Activated naive CD4-positive, alpha-beta T cell treated with anti-CD3 and anti-CD28 coated beads, Interleukin-2, amount 50 U/mL, for 24 hours (primary cell): ENCODE data around the gene OR10P1.

Source experiments
- H3K27ac Mint-ChIP-seq: one replicate; pipeline ENCODE4 v1.8.0; 2021; ENCODE audit warnings: mild to moderate bottlenecking, mixed read lengths
- H3K27me3 Mint-ChIP-seq: one replicate; pipeline ENCODE4 v1.8.0; 2021; ENCODE audit warnings: mixed read lengths
- H3K36me3 Mint-ChIP-seq: one replicate; pipeline ENCODE4 v1.8.0; 2021; ENCODE audit warnings: mixed read lengths
- H3K4me1 Mint-ChIP-seq: one replicate; pipeline ENCODE4 v1.8.0; 2021; ENCODE audit warnings: mixed read lengths
- H3K4me3 Mint-ChIP-seq: one replicate; pipeline ENCODE4 v1.8.0; 2021; ENCODE audit warnings: mild to moderate bottlenecking, mixed read lengths
- H3K9me3 Mint-ChIP-seq: one replicate; pipeline ENCODE4 v1.8.0; 2021; ENCODE audit warnings: mixed read lengths

Gene OR10P1

DNA sequence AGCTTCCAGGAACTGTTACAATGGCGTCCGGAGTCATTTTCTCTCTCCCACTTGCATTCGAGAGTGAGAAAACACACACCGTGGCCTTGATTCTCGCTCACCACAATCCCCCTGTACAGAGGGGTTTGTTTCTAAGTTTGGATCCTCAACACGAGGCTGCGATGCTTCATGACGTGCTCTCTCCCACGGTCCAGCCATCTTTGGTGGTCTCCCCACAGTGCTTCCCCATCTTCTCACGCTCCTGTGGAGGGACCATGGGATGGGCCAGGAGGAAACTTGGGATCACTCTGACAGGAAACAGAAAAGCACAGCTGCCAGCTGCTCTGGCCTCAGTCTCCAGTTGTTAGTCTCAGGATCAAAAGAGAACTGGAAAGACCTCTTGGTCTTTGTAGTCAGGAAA lies 28.1 kb downstream of the OR10P1 start:
- Mint-ChIP-seq H3K4me1 (no peaks in the 10 kb centered on the region), H3K9me3 (no peaks in the 10 kb centered on the region), H3K27ac (no peak overlapping the region), H3K27me3 (no peaks in the 10 kb centered on the region), H3K36me3 (no peaks in the 10 kb centered on the region), H3K4me3 (no peak overlapping the region)

DNA sequence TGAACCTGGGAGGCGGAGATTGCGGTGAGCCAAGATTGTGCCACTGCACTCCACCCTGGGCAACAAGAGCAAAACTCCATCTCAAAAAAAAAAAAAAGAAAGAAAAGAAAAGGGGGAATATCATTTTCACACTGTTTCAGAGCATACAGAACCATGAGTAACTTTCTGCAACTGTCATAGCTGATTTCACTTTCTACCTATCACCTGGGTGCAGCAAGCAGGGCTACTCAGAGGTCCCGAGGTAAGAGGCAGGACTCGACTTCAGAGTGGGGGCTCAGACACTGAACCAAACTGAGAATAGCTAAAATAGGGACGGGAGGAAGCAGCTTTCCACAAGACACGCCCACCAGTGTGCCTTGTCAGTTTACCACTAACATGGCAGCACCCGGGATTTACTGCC lies 29.8 kb downstream of the OR10P1 start:
- Mint-ChIP-seq H3K9me3 (no peaks in the 10 kb centered on the region), H3K27ac (no peak overlapping the region), H3K4me1 (no peaks in the 10 kb centered on the region), H3K4me3 (no peak overlapping the region), H3K36me3 (no peaks in the 10 kb centered on the region), H3K27me3 (no peaks in the 10 kb centered on the region)

DNA sequence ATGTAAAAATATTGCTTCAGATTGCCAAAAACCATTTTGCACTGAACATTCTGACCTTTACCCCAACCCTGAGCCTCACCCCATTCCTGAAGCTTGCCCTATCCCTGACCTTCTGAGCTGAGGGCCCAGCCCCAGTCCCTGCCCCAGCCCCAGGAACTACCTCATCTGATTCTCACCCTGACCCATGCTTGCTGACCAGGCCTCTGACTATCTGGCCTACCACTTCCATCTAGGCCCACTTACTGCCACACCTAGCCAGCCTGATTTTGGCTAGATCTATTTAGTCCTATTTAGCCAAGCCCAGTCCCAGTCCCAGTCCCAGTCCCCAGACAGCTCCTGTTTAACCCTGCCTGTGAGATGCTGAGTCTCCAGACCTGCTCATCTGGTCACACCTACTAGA lies 33.6 kb downstream of the OR10P1 start:
- H3K9me3 Mint-ChIP-seq = no peaks in the 10 kb centered on the region
- no peak overlapping the region for H3K27ac Mint-ChIP-seq
- H3K4me3 Mint-ChIP-seq = no peak overlapping the region
- no peaks in the 10 kb centered on the region for H3K36me3 Mint-ChIP-seq
- H3K4me1 Mint-ChIP-seq = no peaks in the 10 kb centered on the region
- peaks cover 4% of the 10 kb centered on the region for H3K27me3 Mint-ChIP-seq

DNA sequence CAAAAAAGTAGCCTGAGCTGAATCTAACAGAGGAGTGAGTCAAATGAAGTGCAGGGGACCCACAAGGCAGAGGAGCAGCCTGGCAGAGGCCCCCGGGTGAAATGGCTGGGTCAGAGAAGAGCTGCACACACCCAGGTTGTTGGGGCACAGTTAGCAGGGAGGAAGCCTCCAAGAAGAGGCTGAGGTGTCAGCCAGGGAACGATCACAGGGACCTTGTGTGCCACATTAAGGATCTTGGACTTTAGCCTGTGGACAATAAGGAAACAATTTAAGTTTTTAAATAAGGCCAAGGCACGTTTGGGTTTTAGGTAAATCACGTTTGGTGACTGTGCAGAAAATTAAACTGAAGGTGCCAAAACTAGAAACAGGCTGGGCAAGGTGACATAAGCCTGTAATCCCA lies 35.1 kb downstream of the OR10P1 start:
- Mint-ChIP-seq H3K4me3 (no peak overlapping the region), H3K27ac (no peak overlapping the region), H3K27me3 (peaks cover 5% of the 10 kb centered on the region), H3K36me3 (no peaks in the 10 kb centered on the region), H3K9me3 (no peaks in the 10 kb centered on the region), H3K4me1 (no peaks in the 10 kb centered on the region)

DNA sequence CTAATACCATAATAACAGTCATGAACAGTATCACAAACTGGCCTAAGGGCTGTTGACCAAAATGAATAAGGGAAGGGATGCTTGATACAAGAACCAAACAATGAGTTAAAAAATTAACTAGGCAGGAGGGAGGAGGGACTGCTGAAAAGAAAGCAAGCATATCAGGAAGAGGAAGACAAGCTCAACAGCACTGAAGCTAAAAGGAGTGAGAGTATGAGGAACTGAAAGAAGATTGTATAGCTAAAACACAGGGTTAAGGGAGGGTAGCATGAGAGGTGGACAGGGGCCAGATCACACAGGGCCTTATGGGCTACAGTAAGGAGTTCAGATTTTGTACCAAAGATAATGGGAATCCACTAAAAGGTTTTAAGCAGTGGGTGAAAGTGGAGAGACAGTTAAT lies 36.9 kb downstream of the OR10P1 start:
- Mint-ChIP-seq H3K4me1 (no peaks in the 10 kb centered on the region), H3K27ac (peak overlapping the region; percentile 44), H3K9me3 (no peaks in the 10 kb centered on the region), H3K36me3 (no peaks in the 10 kb centered on the region), H3K27me3 (peaks cover 5% of the 10 kb centered on the region), H3K4me3 (no peak overlapping the region)

DNA sequence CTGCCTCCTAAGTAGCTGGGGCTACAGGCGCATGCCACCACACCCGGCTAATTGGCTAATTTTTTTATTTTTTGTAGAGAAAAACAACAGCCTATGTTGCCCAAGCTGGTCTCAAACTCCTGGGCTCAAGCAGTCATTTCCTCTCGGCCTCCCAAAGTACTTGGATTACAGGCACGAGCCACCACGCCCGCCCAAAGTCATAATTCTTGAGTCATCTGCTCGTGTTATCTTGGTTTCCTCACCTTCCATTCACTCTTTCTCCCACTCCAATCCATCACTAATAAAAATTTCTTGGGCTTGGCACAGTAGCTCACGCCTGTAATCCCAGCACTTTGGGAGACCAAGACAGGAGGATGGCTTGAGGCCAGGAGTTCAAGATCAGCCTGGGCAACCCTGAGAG lies 39.0 kb downstream of the OR10P1 start:
- Mint-ChIP-seq H3K27me3 (peaks cover 8% of the 10 kb centered on the region), H3K4me1 (peaks cover under 1% of the 10 kb centered on the region), H3K27ac (no peak overlapping the region), H3K9me3 (no peaks in the 10 kb centered on the region), H3K4me3 (no peak overlapping the region), H3K36me3 (no peaks in the 10 kb centered on the region)

DNA sequence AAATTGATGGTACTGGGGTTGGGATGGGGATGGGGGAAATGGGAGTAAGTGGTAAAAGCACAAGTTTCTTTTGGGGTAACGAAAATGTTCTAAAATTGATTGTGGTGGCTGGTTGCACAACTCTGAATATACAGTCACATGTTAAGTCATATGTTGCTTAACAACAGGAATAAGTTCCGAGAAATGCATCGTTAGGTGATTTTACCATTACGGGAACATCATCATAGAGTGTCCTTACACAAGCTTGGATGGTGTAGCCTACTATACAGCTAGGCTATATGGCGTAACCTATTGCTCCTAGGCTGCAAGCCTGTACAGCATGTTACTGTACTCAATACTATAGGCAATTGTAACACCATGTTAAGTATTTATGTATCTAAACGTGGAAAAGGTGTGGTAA lies 40.0 kb downstream of the OR10P1 start:
- Mint-ChIP-seq H3K4me1 (peaks cover 11% of the 10 kb centered on the region), H3K27me3 (peaks cover 17% of the 10 kb centered on the region), H3K36me3 (no peaks in the 10 kb centered on the region), H3K27ac (no peak overlapping the region), H3K4me3 (no peak overlapping the region), H3K9me3 (no peaks in the 10 kb centered on the region)

DNA sequence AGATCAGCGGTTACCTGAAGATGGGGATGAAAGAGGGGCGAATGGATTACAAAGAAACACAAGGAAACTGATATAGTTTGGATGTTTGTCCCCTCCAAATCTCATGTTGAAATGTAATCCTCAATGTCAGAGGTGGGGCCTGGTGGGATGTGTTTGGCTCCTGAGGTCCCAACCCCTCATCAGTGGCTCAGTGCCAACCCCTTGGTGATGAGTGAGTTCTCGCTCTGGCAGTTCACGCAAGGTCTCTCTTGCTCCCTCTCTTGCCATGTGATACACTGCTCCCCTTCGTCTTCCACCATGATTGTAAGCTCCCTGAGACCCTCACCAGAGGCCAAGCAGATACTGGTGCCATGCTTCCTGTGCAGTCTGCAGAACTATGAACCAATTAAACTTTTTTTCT lies 43.0 kb downstream of the OR10P1 start:
- peaks cover 13% of the 10 kb centered on the region for H3K4me1 Mint-ChIP-seq
- peaks cover 13% of the 10 kb centered on the region for H3K27me3 Mint-ChIP-seq
- no peak overlapping the region for H3K4me3 Mint-ChIP-seq
- H3K27ac Mint-ChIP-seq = no peak overlapping the region
- no peaks in the 10 kb centered on the region for H3K9me3 Mint-ChIP-seq
- no peaks in the 10 kb centered on the region for H3K36me3 Mint-ChIP-seq

DNA sequence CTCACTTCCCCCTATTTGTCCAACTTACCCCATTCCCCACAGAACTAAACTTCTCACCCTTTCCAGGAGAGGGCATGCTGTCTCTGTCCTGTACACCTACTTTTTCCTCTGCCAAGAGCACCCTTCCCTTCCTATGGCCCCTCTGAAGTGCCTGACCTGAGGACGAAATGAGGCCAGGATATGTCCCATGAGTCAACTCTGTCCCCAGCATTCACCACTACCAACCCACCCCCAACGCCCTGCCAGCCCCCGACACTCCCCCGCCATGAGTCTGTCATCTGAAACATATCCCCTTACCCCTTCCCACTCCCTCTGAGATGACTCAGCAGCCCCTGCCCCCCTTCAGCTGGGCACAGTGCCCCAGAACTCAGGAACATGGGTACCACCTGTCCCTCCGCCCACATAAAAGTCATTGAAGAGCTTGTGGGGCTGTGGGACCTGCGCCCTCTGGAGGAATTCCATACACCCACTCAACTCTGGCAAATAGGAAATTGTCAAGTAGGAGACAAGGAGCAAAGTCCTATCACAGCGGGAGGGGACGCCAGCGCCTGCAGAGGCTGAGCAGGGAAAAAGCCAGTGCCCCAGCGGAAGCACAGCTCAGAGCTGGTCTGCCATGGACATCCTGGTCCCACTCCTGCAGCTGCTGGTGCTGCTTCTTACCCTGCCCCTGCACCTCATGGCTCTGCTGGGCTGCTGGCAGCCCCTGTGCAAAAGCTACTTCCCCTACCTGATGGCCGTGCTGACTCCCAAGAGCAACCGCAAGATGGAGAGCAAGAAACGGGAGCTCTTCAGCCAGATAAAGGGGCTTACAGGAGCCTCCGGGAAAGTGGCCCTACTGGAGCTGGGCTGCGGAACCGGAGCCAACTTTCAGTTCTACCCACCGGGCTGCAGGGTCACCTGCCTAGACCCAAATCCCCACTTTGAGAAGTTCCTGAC lies 44.7 kb downstream of the OR10P1 start:
- no peaks in the 10 kb centered on the region for H3K9me3 Mint-ChIP-seq
- H3K4me1 Mint-ChIP-seq = peaks cover 13% of the 10 kb centered on the region
- peaks cover 12% of the 10 kb centered on the region for H3K27me3 Mint-ChIP-seq
- H3K36me3 Mint-ChIP-seq = no peaks in the 10 kb centered on the region
- H3K4me3 Mint-ChIP-seq = peak overlapping the region; percentile 34
- no peak overlapping the region for H3K27ac Mint-ChIP-seq

DNA sequence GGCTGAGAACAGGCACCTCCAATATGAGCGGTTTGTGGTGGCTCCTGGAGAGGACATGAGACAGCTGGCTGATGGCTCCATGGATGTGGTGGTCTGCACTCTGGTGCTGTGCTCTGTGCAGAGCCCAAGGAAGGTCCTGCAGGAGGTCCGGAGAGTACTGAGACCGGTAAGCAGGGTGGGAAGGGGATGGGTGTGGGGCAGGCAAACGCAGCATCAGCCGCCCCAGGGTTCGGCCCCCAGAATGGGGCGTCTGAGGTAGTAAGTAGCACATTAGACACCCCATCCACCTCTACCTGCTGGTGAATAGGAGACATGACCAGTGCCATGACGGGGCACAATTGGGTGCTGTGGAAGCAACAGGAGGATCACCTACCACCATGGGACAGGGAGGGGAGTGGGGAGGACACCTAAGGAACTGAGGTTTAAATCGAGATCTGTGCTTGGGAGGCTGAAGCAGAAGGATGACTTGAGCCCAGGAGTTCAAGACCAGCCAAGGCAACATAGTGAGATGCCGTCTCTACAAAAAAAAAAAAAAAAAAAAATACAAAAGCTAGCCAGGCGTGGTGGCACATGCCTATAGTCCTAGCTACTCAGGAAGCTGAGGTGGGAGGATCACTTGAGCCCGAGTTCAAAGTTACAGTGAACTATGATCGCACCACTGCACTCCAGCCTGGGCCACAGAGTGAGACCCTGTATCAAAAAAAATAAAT lies 45.5 kb downstream of the OR10P1 start:
- H3K4me1 Mint-ChIP-seq = peaks cover 13% of the 10 kb centered on the region
- H3K27me3 Mint-ChIP-seq = peaks cover 12% of the 10 kb centered on the region
- H3K4me3 Mint-ChIP-seq = no peak overlapping the region
- H3K9me3 Mint-ChIP-seq = no peaks in the 10 kb centered on the region
- H3K27ac Mint-ChIP-seq = no peak overlapping the region
- H3K36me3 Mint-ChIP-seq = no peaks in the 10 kb centered on the region

DNA sequence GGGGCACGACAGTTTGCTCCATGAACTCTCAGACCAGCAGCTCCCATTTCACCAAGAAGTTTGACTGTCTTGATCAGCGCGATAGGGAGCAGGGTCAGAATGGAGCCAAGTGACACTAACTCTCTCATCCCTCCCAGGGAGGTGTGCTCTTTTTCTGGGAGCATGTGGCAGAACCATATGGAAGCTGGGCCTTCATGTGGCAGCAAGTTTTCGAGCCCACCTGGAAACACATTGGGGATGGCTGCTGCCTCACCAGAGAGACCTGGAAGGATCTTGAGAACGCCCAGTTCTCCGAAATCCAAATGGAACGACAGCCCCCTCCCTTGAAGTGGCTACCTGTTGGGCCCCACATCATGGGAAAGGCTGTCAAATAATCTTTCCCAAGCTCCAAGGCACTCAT lies 47.0 kb downstream of the OR10P1 start:
- H3K4me3 Mint-ChIP-seq = no peak overlapping the region

DNA sequence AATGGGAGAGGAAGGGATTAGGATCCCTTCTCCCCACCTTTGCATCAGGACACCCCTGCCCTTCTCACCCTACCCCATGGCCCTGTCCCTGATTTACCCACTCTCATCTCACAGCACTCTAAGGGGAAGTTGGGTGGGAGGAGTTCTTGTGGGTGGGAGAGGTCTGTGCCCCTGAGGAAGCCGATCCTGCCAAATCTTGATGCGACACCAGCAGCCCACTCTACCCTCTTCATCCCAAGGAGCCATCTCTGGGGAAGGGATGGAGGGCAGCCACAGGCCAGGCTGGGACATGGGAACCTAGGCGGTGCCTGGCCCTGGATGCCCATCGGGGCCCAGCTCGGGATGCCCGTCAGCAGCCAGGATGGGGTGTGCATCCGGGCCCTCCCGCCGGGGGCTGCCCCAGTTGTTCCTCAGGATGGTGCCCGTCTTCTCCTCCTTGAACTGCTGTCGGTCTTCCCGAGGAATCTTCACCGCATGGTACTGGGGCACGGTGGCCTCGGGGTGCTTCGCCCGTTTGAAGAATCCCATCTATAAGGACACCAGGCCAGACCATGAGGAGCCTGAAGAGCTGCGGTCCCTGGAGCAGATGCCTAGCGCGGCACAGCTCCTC lies 48.2 kb downstream of the OR10P1 start:
- H3K36me3 Mint-ChIP-seq = no peaks in the 10 kb centered on the region
- H3K9me3 Mint-ChIP-seq = no peaks in the 10 kb centered on the region
- no peak overlapping the region for H3K4me3 Mint-ChIP-seq
- H3K4me1 Mint-ChIP-seq = peaks cover 18% of the 10 kb centered on the region
- peaks cover 10% of the 10 kb centered on the region for H3K27me3 Mint-ChIP-seq
- no peak overlapping the region for H3K27ac Mint-ChIP-seq

More for the DNA sequence above, 47.0 kb downstream of the OR10P1 start:
- no peaks in the 10 kb centered on the region for H3K36me3 Mint-ChIP-seq
- no peaks in the 10 kb centered on the region for H3K9me3 Mint-ChIP-seq
- no peak overlapping the region for H3K27ac Mint-ChIP-seq
- H3K27me3 Mint-ChIP-seq = peaks cover 12% of the 10 kb centered on the region
- H3K4me1 Mint-ChIP-seq = peaks cover 18% of the 10 kb centered on the region

DNA sequence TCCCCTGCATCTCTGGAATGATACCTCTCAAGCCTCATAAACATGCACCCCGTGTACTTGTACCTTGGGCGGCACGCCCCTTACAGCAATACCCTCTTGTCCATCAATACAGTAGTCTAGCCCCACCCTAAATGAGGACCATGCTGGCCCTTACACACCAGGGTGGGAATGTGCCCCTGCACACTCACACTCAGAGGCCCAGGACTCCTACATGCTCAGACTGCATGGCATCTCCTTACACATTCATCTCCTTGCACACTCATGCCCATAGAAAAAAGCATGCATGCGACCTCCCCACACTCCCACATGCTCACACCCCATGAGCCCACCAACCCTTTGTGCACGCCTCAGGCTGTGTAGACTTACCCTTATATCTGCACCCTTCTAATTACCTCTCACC lies 49.0 kb downstream of the OR10P1 start:
- Mint-ChIP-seq H3K36me3 (no peaks in the 10 kb centered on the region), H3K27me3 (peaks cover 9% of the 10 kb centered on the region), H3K9me3 (no peaks in the 10 kb centered on the region), H3K27ac (no peak overlapping the region), H3K4me3 (no peak overlapping the region), H3K4me1 (peaks cover 17% of the 10 kb centered on the region)

DNA sequence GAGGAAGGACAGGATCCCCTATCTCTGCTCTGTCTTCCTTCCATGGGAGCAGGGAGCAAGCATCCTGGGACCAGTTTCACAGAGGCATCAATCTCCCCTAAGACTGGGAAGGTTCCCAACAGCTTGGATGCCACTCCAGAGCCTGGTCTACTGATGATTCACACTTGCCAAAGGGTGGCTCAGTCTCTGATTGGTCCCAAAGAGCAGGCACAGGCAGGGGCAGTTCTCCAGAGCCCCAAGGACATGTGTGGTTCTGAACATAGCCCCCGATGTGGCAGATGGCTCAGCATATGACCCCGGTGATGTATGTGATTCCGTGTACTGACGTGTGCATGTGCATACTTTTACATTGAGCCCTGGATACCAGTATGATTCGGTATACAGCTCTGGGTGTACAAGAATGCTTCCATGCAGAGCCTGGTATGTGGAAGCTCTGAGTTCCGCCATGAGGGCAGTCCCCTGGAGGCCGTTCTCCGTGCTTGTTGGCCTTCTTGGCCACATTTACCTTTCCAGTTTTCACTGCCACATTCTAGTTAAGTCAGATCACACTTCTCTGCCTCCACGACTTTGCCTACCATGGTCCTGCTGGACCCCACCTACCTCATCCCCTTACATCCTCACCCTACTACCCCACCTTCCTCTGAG lies 49.8 kb downstream of the OR10P1 start:
- Mint-ChIP-seq H3K36me3 (no peaks in the 10 kb centered on the region), H3K9me3 (no peaks in the 10 kb centered on the region), H3K27ac (no peak overlapping the region), H3K27me3 (peaks cover 2% of the 10 kb centered on the region), H3K4me3 (no peak overlapping the region), H3K4me1 (peaks cover 9% of the 10 kb centered on the region)
